Bronchial smooth muscle cell (primary cell): ENCODE results near the gene ADPRHL1. TPM values are rescaled to one million over a fixed set of nuclear protein-coding genes. Genes with fewer than 3 reads are reported as not detected.

Experiments
- total RNA-seq: library from RNA; depleted of rRNA; stranded (reverse); fragments of >200 nt; gene quantifications from 2 replicates; pipeline ENCODE4 v1.2.1, GENCODE V29; 2014

The ADPRHL1 gene
- total RNA-seq: 1.1 and 2.8 TPM in 2 replicates

GRCh38 chr13:113452942-113453901 is at the start of gene ADPRHL1:
ADPRHL1 (minus strand) TSS chr13:113453488; CDS start chr13:113453437, 51 bp downstream.

GRCh38 chr13:113490496-113491417 is 37.5 kb upstream of the ADPRHL1 start, which contains the start of gene DCUN1D2:
DCUN1D2 (minus strand) TSS chr13:113490711; CDS start chr13:113490669, 42 bp downstream.

Other genes with a start within 250 kb of the ADPRHL1 start
- 63.7 and 81.8 TPM in 2 replicates for gene PCID2, start 244.8 kb downstream of the ADPRHL1 start, total RNA-seq
- 87.9 and 124 TPM in 2 replicates for gene CUL4A, start 243.9 kb downstream of the ADPRHL1 start, total RNA-seq
- 231 and 301 TPM in 2 replicates for gene LAMP1, start 156.2 kb downstream of the ADPRHL1 start, total RNA-seq
- 0.69 and 2.8 TPM in 2 replicates for gene GRTP1, start 89.4 kb downstream of the ADPRHL1 start, total RNA-seq
- gene DCUN1D2, start 37.2 kb upstream of the ADPRHL1 start, total RNA-seq: 9.3 and 10.2 TPM in 2 replicates
- 21.6 and 26.8 TPM in 2 replicates for gene TFDP1, start 131.3 kb upstream of the ADPRHL1 start, total RNA-seq
- gene ATP4B, start 204.7 kb upstream of the ADPRHL1 start, total RNA-seq: not detected in 2 replicates
- not detected in 2 replicates for gene GRK1, start 213.7 kb upstream of the ADPRHL1 start, total RNA-seq